Sigmoid colon (tissue), 7 donors: ENCODE data around the gene MAZ. TPM values are rescaled to one million over a fixed set of nuclear protein-coding genes. Genes with fewer than 3 reads are reported as not detected.
"Not testable (repeated sequence)": the region's sequence is repeated elsewhere in the genome, so short reads cannot be mapped to it uniquely, and the experiment has no call there.

Experiments
- DNase-seq: peaks from one replicate; pipeline ENCODE4 v3.0.0-alpha.2; 2019
- H3K27ac ChIP-seq, 4 donors: fragments of 200-600 bp; sonication (generic); one replicate each; pipeline ENCODE4 v1.5.1; 2016 to 2019; ENCODE audit warnings: mild to moderate bottlenecking in 1 of 4
- H3K27me3 ChIP-seq, 3 donors: fragments of 200-600 bp; sonication (generic); one replicate each; pipeline ENCODE4 v1.5.1; 2019; ENCODE audit warnings: mild to moderate bottlenecking in 1 of 3
- H3K36me3 ChIP-seq, 4 donors: fragments of 200-600 bp; sonication (generic); one replicate each; pipeline ENCODE4 v1.5.1; 2016 to 2019
- H3K4me1 ChIP-seq, 4 donors: fragments of 200-600 bp; sonication (generic); one replicate each; pipeline ENCODE4 v1.5.1; 2017 to 2019
- H3K4me3 ChIP-seq, 4 donors: fragments of 200-600 bp; sonication (generic); one replicate each; pipeline ENCODE4 v1.5.1; 2017 to 2019; ENCODE audit warnings: mild to moderate bottlenecking in 2 of 4, moderate library complexity in 1 of 4
- H3K9me3 ChIP-seq, 4 donors: fragments of 200-600 bp in 3 of 4; sonication (generic) in 3 of 4; one replicate each; pipeline versions ENCODE4 v1.5.1 to v1.6.1; 2013 to 2019
- CTCF ChIP-seq, 4 experiments: fragments of 450-650 bp in 3 of 4; fragments of 200-600 bp in 1 of 4; IDR thresholded peaks; one replicate each; pipeline ENCODE4 v1.5.1; 2016 to 2019; ENCODE audit warnings: antibody characterized with exemption in 4 of 4, mild to moderate bottlenecking in 3 of 4, moderate library complexity in 2 of 4
- EP300 ChIP-seq, 4 donors: sonication (generic); formaldehyde crosslinking; IDR thresholded peaks; one replicate each; pipeline ENCODE4 v1.6.1; 2017; ENCODE audit warnings: antibody characterized with exemption in 4 of 4
- POLR2A ChIP-seq, 2 donors: fragments of 450-650 bp; IDR thresholded peaks; one replicate each; pipeline ENCODE4 v1.6.1; 2016; ENCODE audit warnings: antibody characterized with exemption in 2 of 2, mild to moderate bottlenecking in 2 of 2, moderate library complexity in 2 of 2
- POLR2AphosphoS5 ChIP-seq, 4 donors: sonication (generic); formaldehyde crosslinking; IDR thresholded peaks; one replicate each; pipeline ENCODE4 v1.6.1; 2017; ENCODE audit warnings: antibody characterized with exemption in 4 of 4
- WGBS, 2 donors: extraction: QIAGEN DNeasy Blood & Tissue Kit; methylation state at CpG; one replicate each; pipeline ENCODE4 v1.1.7; 2013; 5-methylcytosine and 5-hydroxymethylcytosine counted together
- intact Hi-C: fragments of 100-400 bp; cut with DNase I; formaldehyde crosslinking; loops from one replicate; pipeline ENCODE4 v1.15.1; 2023
- polyA plus RNA-seq, 3 donors: library from polyadenylated mRNA; stranded (reverse); fragments of 200-250 nt; gene quantifications; one replicate each; pipeline ENCODE4 v1.2.3, GENCODE V29; 2013
- total RNA-seq, 4 donors: library from RNA; depleted of rRNA; stranded (reverse); fragments of >200 nt; gene quantifications; one replicate each; pipeline ENCODE4 v1.1.0, GENCODE V29; 2016
- donor health status: healthy with polysubstance abuse.
- donor health status: Bipolar disorder and iron deficiency.
- donor health status: healthy.

MAZ gene
- total and polyA plus RNA-seq, 7 donors, result 59.6 to 226 (median 102) TPM

- no peaks in the 10 kb centered on the region for H3K4me1 ChIP-seq
- H3K27me3 ChIP-seq, result no peaks in the 10 kb centered on the region
- no peak overlapping the region for H3K4me3 ChIP-seq
- intact Hi-C loops, result no loop called here
- no peaks in the 10 kb centered on the region for H3K9me3 ChIP-seq
- TF ChIP-seq POLR2A (IDR thresholded peaks at IDR 0.05), result no peak
- no peak for TF ChIP-seq POLR2AphosphoS5 (IDR thresholded peaks at IDR 0.05)
- no peak for TF ChIP-seq EP300 (IDR thresholded peaks at IDR 0.05)
- TF ChIP-seq CTCF (IDR thresholded peaks at IDR 0.05), result no peak
- H3K27ac ChIP-seq, result no peak overlapping the region
- DNase-seq, result no peak
- WGBS, 2 donors, result 94 to 95% methylated on average over 3 of the region's 3 CpGs
- H3K36me3 ChIP-seq, result no peaks in the 10 kb centered on the region
Observed at GRCh38 chr16:29767062-29767461, 39.3 kb upstream of the MAZ start.

GRCh38 chr16:29769507-29769906, 36.8 kb upstream of the MAZ start:
- no peak for DNase-seq
- no peaks in the 10 kb centered on the region for H3K4me1 ChIP-seq
- H3K27ac ChIP-seq, result no peak overlapping the region
- intact Hi-C loops, result no loop called here
- no peaks in the 10 kb centered on the region for H3K9me3 ChIP-seq
- WGBS, 2 donors, result 77 to 85% methylated on average over 2 of the region's 2 CpGs
- TF ChIP-seq POLR2A (IDR thresholded peaks at IDR 0.05) (no peak), CTCF (IDR thresholded peaks at IDR 0.05) (no peak), EP300 (IDR thresholded peaks at IDR 0.05) (no peak), POLR2AphosphoS5 (IDR thresholded peaks at IDR 0.05) (no peak)
- H3K27me3 ChIP-seq, result no peaks in the 10 kb centered on the region
- no peak overlapping the region for H3K4me3 ChIP-seq
- H3K36me3 ChIP-seq, result no peaks in the 10 kb centered on the region

- Histone ChIP-seq H3K27ac (no peak overlapping the region), H3K4me1 (no peaks in the 10 kb centered on the region), H3K27me3 (no peaks in the 10 kb centered on the region), H3K4me3 (no peak overlapping the region), H3K36me3 (no peaks in the 10 kb centered on the region), H3K9me3 (no peaks in the 10 kb centered on the region)
- WGBS, 2 donors, result 41 to 69% methylated on average over 7 of the region's 7 CpGs
- TF ChIP-seq EP300 (IDR thresholded peaks at IDR 0.05), result no peak
- TF ChIP-seq POLR2A (IDR thresholded peaks at IDR 0.05), result no peak
- TF ChIP-seq POLR2AphosphoS5 (IDR thresholded peaks at IDR 0.05), result no peak
- TF ChIP-seq CTCF (IDR thresholded peaks at IDR 0.05), result no peak
- intact Hi-C loops, result no loop called here
- no peak for DNase-seq
Observed at GRCh38 chr16:29770250-29770929, 35.9 kb upstream of the MAZ start.

GRCh38 chr16:29772330-29772729, 34.0 kb upstream of the MAZ start:
- H3K4me3 ChIP-seq, H3K27me3 ChIP-seq, H3K27ac ChIP-seq, DNase-seq, H3K9me3 ChIP-seq, intact Hi-C loops, H3K36me3 ChIP-seq, H3K4me1 ChIP-seq: not testable (repeated sequence)
- 91 to 93% methylated on average over 7 of the region's 7 CpGs for WGBS, 2 donors

GRCh38 chr16:29774730-29775129, 31.6 kb upstream of the MAZ start:
- no peaks in the 10 kb centered on the region for H3K36me3 ChIP-seq
- H3K9me3 ChIP-seq, result no peaks in the 10 kb centered on the region
- no peak for TF ChIP-seq POLR2A (IDR thresholded peaks at IDR 0.05)
- TF ChIP-seq EP300 (IDR thresholded peaks at IDR 0.05), result no peak
- TF ChIP-seq CTCF (IDR thresholded peaks at IDR 0.05), result no peak
- TF ChIP-seq POLR2AphosphoS5 (IDR thresholded peaks at IDR 0.05), result no peak
- H3K4me3 ChIP-seq, result no peak overlapping the region
- WGBS, 2 donors, result 90 to 95% methylated on average over 5 of the region's 5 CpGs
- H3K27ac ChIP-seq, result no peak overlapping the region
- no peaks in the 10 kb centered on the region for H3K27me3 ChIP-seq
- no peak for DNase-seq
- intact Hi-C loops, result no loop called here
- no peaks in the 10 kb centered on the region for H3K4me1 ChIP-seq
